ENCODE data around the gene PRUNE2.
"Not testable (repeated sequence)": the region's sequence is repeated elsewhere in the genome, so short reads cannot be mapped to it uniquely, and the experiment has no call there.

The PRUNE2 gene

DNA sequence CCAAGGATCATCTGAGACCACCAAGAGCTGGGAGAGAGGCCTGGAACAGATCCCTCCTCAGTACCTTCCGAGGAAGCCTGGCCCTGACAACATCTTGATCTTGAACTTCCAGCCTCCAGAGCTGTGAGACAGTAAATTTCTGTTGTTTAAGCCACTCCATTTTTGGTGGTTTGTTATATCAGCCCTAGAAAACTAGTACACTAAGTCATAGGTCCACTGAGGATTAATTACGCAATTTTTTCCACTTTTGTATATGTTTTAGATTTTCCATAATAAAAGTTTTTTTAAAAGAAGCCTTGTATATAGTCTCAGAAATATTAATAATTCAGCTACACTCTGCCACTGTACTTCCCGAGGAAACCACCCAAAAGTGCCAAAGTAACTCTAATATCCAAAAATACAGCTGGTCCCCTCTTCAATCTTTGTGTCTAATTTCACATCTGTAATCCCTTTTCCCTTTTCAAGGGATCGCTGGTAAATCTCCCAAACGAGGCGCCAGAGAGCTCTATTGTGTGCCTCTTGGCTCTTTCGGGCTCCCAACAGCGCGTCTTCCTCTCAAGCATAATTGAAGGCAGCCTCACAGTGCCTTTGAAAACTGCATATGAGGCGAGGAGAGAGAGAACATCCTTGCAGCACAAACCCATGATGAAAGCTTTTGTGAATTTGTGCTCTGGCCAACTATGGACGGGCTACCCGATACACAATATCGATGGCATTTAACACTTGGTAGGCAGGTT lies 32.7 kb downstream of the PRUNE2 start:
- DNase-seq (ENCODE audit: low read depth, low spot score), result no peak

- no peak for DNase-seq (ENCODE audit: low read depth, low spot score)
Observed at GRCh38 chr9:76868897-76869296, 37.0 kb downstream of the PRUNE2 start.

DNA sequence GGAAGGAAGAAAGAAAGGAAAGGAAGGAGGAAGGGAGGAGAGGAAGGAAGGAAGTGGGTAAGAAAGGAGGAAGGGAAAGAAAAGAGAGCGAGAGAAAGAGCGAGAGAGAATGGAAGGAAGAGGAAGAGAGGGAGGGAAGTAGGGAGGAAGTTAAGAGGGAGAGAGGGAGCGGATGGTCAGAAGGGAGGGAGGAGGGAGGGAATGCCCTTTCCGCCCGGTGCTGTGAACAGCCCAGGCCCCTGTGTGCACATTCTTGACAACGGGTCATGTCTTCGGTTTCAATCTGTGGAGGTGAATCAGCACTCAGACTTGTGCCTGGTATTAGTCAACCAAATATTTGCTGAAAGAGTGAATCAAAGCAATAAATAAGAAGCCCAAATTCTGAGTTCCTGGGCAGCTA lies 39.2 kb downstream of the PRUNE2 start:
- DNase-seq (ENCODE audit: low read depth, low spot score), result no peak

GRCh38 chr9:76863832-76864231 lies 42.1 kb downstream of the PRUNE2 start:
- DNase-seq (ENCODE audit: low read depth, low spot score), result no peak

DNA sequence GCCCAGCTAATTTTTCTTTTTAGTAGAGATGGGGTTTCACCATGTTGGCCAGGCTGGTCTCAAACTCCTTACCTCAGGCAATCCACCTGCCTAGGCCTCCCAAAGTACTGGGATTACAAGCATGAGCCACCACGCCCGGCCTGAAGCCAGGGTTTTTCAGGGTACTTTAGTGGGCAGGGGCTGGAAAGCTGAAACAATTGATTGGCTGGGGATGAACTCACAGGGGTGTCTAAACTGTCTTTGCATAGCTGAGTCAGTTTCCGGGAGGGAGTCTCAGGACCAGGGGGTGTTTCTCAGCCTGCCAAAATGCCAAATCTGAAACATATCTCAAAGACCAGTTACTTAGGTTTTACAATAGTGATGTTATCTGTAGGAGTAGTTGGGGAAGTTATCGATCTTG lies 46.1 kb downstream of the PRUNE2 start:
- no peak for DNase-seq (ENCODE audit: low read depth, low spot score)

DNA sequence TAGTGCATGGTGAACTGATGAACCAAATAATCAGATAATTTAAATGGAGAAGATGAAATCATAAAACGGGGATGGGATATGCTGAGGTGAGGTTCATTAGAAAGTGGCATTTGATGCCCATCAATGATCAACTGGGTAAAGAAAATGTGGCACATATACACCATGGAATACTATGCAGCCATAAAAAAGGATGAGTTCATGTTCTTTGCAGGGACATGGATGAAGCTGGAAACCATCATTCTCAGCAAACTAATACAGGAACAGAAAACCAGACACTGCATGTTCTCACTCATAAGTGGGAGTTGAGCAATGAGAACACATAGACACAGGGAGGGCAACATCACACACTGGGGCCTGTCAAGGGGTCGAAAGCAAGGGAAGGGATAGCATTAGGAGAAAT lies 47.7 kb downstream of the PRUNE2 start:
- not testable (repeated sequence) for DNase-seq (ENCODE audit: low read depth, low spot score)

- DNase-seq (ENCODE audit: low read depth, low spot score), result no peak
Observed at GRCh38 chr9:76856016-76856415, 49.9 kb downstream of the PRUNE2 start.

GRCh38 chr9:76855015-76855414 lies 50.9 kb downstream of the PRUNE2 start:
- no peak for DNase-seq (ENCODE audit: low read depth, low spot score)

DNA sequence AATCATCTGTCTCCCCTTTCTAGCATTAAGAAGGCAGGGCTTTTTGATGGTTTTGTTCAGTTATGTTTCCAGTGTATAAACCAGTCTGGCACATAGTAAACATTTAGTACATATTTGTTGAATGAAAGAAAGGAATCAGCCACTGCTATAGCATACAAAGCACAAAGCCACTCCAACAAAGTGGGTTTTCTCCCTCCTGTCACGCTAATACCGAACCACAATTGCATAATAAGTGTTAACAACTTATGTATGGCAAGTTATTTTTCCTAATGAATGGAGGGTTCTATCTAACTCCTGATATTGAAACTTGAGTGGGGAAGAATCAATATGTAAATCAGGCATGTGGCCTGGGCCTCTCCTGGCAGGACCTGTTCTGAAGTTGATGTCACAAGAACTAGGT lies 53.9 kb downstream of the PRUNE2 start:
- DNase-seq (ENCODE audit: low read depth, low spot score), result no peak

DNA sequence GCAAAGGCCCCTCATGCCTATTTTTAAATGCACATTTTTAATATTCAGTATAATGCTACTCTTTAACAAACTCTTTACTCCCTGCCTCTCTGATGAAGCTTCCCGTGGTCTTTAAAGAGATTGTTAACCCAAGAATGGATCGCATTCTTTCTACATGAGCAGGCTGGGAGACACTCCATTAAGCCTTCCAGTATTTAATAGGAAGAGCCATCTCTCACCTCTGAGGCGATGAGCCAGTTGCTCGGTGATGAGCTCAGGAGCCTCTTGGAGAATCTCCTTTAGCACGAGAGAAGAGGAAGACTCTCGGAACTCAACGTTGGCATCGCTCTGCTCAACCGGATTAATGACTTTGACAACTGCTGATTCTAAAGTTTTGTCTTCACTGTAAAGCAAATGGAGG lies 59.6 kb downstream of the PRUNE2 start:
- no peak for DNase-seq (ENCODE audit: low read depth, low spot score)

DNA sequence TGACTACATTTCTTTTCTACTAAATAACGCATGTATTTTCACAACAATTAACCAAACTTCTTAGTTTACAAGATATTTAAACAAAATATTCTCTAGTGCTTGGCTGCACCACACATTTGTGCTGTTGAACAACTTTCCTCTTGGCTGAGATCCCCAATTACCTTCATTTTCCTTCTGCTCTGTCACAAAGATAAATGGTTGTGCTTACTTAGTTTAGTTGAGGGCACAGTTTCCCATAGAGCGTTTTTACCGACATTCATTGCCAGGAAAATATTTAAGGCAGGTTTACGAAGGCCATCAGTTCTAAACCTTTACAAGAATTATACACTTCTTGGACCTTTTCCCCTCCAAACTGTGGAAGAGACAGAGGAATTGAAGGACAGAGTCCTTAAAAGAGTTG lies 60.7 kb downstream of the PRUNE2 start:
- DNase-seq (ENCODE audit: low read depth, low spot score), result no peak

GRCh38 chr9:76835571-76836283 lies 70.2 kb downstream of the PRUNE2 start:
- DNase-seq (ENCODE audit: low read depth, low spot score), result peak; percentile 30

GRCh38 chr9:76828447-76828846 lies 77.5 kb downstream of the PRUNE2 start:
- no peak for DNase-seq (ENCODE audit: low read depth, low spot score)

DNA sequence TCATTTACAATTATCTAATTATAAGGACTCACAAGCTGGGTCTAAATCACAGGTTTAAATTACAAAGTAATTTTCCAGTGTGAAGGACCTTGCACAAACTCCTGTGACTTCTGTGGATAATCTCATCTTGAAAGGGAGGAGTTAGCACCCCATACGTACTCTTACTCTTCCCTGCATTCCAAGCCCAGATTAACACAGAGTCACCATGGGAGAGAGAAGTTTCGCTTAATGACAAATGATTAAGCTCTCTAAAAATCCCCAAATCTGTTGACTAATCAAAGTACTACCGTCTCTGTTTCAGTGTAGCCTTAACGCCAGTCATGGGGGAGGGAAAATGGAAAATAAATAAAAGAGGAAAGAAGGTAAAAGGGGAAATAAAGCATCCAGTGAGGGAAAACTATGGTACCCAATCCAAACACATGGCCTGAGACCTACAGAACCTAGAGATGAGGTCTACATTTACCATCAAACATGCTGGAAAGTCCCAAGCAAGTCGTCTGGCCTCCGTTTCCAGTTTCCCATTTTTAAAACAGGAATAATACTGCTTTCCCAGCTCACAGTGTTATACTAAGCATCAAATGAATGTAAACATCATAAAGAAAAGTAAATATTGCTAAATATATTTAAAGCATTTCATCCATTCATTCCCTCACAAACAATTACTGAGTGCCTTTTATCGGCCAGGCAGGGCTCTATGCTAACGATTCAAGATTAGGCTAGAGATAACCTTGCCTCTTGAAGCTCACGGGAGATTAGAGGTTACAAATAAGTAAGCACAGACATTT lies 78.4 kb downstream of the PRUNE2 start:
- no peak for DNase-seq (ENCODE audit: low read depth, low spot score)

- no peak for DNase-seq (ENCODE audit: low read depth, low spot score)
Observed at GRCh38 chr9:76820431-76820830, 85.5 kb downstream of the PRUNE2 start.

DNA sequence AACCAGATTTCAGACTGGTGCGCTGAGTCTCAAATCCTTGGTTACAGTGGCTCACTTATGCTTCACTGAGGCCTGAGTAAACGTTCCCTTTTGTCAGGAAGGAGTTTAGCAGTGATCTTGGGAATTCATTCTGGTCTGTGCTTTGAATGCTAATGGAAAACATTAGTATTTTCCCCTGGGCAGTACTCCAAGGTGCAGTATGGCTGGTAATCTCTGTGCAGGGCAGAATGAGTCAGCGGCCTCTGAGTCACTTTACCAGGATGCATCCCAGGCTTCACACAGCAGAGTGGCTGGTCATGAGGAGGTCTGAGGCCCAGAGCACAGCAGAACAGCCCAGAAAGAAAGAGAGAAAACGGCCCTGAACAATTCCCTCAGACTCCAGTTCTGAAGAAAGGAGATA lies 87.6 kb downstream of the PRUNE2 start:
- peak; percentile 75 for DNase-seq (ENCODE audit: low read depth, low spot score)

DNA sequence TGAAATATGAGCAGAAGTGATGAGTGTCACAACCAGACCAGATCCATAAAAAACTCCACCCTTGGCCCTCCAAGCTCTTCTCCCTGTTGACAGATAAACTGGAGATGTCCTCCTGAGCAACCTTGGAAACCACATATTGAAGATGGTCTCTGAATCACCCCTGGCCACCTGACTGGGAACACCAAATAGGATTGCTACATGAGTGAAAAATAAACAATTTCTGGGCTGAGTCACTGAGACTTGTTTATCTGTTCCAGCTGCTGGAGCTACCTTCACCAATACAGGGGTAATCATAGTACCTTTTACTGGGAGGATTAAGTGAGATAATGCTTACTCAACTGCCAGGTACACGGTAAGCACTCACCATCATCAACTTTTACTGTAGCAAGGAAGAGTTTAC lies 88.4 kb downstream of the PRUNE2 start:
- no peak for DNase-seq (ENCODE audit: low read depth, low spot score)

DNA sequence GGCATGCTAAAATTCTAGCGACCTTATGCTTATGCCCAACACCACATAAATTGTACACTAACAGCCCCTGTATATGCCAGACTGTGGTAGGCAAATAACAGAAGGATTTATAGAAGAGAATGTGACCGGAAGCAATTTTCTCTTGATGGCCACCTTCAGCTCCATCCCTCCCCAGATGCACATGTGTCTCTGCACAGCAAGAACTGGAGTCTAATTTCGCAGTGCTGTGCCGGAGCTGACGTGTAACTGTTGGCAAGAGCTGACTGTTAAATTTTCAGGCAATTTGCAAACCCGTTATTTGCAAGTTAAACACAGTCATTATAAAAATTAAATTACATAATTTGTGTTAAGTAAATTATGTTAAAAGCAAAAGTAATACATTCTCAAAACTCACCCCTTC lies 93.3 kb downstream of the PRUNE2 start:
- DNase-seq (ENCODE audit: low read depth, low spot score), result no peak

DNA sequence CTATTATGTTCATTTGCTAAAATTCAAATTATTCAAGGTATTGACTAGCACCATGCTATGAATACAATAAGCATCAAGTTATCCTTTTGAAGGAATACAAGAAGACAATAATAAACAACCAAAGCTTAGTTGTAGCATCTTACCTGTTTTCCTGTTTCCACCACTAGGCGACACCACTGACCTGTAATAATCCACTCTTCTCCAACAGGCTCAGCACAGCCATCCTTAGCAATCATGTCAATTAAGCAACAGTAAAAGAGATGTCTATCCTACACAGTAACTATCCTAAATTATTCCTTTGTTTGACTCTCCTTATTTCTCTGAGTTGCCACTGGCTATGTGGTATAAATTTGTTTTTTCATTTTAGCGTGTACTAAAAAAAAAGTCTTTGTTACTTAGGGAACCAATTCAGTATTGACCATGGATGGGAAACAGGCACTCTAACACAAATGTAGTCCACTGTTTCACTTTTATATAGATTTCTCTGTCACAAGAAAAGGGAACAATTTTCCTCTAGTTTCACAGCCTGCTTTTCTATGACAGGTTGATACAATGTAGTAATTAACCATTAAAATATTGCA lies 95.4 kb downstream of the PRUNE2 start:
- DNase-seq (ENCODE audit: low read depth, low spot score), result peak; percentile 5

DNA sequence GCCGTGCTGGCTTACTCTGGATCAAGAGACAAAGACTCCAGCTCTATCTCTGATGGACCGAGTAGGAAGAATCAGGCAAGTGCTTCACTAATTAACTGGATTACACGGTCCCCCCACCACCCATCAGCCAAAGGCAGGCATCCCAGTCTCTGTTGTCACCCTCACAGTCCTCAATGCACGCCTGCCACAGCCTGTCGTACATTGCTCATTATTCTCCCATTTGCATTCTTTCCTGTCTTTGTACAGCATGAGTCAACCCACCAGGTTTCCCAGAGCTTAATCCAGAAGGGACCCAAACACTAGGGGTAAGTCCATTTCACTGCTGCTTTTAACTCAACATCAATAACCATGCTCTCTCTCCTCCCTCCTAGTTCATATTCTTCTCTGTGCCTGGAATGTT lies 97.3 kb downstream of the PRUNE2 start:
- DNase-seq (ENCODE audit: low read depth, low spot score), result no peak

- no peak for DNase-seq (ENCODE audit: low read depth, low spot score)
Observed at GRCh38 chr9:76803762-76804161, 102.2 kb downstream of the PRUNE2 start.

DNA sequence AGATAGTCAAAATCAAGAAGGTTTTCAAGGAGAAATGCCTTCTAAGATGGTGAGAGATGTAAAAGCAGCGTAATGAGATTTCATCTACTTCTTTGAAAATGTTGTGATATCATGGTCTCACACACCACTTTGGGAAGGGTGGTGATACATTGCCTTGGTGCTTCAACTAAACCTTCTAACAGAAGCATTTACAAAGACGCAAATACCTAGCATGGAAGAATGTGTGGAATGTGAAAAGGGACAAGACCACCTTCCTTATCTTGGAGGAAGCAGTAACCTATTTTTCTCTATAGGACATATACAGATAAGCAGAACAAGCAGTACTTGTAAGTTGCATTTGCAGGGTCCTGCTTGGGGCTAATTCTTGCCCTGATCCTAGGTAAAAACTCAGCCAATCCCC lies 102.8 kb downstream of the PRUNE2 start:
- no peak for DNase-seq (ENCODE audit: low read depth, low spot score)

Measured in brain pericyte (primary cell).